ENCODE data around the gene SIPA1L3.

Gene SIPA1L3

DNA sequence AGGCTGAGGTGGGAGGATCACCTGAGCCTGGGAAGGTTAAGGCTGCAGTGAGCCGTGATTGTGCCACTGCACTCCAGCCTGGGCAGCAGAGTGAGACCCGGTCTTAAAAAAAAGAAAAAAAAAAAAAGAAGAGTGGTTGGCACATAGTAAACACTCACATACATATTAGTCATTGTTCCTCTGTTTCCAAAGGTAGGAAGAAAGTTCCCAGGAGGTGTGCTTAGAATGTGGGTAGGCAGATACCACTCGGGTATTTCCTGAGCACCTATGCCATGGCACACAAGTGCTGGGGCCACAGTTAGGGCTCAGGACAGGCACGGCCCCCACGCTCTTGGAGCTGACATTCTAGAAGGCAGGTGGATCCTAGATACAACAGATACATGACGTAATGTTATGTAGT, 41.4 kb downstream of the SIPA1L3 start:
- TF ChIP-seq, protein P1, sequence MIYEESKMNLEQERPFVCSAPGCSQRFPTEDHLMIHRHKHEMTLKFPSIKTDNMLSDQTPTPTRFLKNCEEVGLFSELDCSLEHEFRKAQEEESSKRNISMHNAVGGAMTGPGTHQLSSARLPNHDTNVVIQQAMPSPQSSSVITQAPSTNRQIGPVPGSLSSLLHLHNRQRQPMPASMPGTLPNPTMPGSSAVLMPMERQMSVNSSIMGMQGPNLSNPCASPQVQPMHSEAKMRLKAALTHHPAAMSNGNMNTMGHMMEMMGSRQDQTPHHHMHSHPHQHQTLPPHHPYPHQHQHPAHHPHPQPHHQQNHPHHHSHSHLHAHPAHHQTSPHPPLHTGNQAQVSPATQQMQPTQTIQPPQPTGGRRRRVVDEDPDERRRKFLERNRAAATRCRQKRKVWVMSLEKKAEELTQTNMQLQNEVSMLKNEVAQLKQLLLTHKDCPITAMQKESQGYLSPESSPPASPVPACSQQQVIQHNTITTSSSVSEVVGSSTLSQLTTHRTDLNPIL (CRISPR knock-in tag; IDR thresholded peaks at IDR 0.05; ENCODE audit: low read depth): no peak
- TF ChIP-seq ZNF70 (CRISPR knock-in tag; IDR thresholded peaks at IDR 0.05): no peak
- TF ChIP-seq TCF4 (CRISPR knock-in tag; IDR thresholded peaks at IDR 0.05; ENCODE audit: borderline replicate concordance): no peak
- TF ChIP-seq, protein P2, sequence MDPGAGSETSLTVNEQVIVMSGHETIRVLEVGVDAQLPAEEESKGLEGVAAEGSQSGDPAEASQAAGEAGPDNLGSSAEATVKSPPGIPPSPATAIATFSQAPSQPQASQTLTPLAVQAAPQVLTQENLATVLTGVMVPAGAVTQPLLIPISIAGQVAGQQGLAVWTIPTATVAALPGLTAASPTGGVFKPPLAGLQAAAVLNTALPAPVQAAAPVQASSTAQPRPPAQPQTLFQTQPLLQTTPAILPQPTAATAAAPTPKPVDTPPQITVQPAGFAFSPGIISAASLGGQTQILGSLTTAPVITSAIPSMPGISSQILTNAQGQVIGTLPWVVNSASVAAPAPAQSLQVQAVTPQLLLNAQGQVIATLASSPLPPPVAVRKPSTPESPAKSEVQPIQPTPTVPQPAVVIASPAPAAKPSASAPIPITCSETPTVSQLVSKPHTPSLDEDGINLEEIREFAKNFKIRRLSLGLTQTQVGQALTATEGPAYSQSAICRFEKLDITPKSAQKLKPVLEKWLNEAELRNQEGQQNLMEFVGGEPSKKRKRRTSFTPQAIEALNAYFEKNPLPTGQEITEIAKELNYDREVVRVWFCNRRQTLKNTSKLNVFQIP (CRISPR knock-in tag; IDR thresholded peaks at IDR 0.05; ENCODE audit: borderline replicate concordance, low read depth): no peak
- TF ChIP-seq PPARA (CRISPR knock-in tag; IDR thresholded peaks at IDR 0.05; ENCODE audit: borderline replicate concordance): no peak
- no peak for TF ChIP-seq ZFP30 (CRISPR knock-in tag; IDR thresholded peaks at IDR 0.05)
- no peak for TF ChIP-seq TOX (CRISPR knock-in tag; IDR thresholded peaks at IDR 0.05; ENCODE audit: borderline replicate concordance)
- no peak for TF ChIP-seq ISL1 (CRISPR knock-in tag; IDR thresholded peaks at IDR 0.05)
- TF ChIP-seq RARB (CRISPR knock-in tag; IDR thresholded peaks at IDR 0.05): no peak
- TF ChIP-seq CSDC2 (CRISPR knock-in tag; IDR thresholded peaks at IDR 0.05): no peak
- TF ChIP-seq, protein P3, sequence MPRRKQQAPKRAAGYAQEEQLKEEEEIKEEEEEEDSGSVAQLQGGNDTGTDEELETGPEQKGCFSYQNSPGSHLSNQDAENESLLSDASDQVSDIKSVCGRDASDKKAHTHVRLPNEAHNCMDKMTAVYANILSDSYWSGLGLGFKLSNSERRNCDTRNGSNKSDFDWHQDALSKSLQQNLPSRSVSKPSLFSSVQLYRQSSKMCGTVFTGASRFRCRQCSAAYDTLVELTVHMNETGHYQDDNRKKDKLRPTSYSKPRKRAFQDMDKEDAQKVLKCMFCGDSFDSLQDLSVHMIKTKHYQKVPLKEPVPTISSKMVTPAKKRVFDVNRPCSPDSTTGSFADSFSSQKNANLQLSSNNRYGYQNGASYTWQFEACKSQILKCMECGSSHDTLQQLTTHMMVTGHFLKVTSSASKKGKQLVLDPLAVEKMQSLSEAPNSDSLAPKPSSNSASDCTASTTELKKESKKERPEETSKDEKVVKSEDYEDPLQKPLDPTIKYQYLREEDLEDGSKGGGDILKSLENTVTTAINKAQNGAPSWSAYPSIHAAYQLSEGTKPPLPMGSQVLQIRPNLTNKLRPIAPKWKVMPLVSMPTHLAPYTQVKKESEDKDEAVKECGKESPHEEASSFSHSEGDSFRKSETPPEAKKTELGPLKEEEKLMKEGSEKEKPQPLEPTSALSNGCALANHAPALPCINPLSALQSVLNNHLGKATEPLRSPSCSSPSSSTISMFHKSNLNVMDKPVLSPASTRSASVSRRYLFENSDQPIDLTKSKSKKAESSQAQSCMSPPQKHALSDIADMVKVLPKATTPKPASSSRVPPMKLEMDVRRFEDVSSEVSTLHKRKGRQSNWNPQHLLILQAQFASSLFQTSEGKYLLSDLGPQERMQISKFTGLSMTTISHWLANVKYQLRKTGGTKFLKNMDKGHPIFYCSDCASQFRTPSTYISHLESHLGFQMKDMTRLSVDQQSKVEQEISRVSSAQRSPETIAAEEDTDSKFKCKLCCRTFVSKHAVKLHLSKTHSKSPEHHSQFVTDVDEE (CRISPR knock-in tag; IDR thresholded peaks at IDR 0.05): no peak
- no peak for TF ChIP-seq OSR1 (CRISPR knock-in tag; IDR thresholded peaks at IDR 0.05)
- TF ChIP-seq, protein P4, sequence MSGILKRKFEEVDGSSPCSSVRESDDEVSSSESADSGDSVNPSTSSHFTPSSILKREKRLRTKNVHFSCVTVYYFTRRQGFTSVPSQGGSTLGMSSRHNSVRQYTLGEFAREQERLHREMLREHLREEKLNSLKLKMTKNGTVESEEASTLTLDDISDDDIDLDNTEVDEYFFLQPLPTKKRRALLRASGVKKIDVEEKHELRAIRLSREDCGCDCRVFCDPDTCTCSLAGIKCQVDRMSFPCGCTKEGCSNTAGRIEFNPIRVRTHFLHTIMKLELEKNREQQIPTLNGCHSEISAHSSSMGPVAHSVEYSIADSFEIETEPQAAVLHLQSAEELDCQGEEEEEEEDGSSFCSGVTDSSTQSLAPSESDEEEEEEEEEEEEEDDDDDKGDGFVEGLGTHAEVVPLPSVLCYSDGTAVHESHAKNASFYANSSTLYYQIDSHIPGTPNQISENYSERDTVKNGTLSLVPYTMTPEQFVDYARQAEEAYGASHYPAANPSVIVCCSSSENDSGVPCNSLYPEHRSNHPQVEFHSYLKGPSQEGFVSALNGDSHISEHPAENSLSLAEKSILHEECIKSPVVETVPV (CRISPR knock-in tag; IDR thresholded peaks at IDR 0.05): no peak
- TF ChIP-seq, protein P5, sequence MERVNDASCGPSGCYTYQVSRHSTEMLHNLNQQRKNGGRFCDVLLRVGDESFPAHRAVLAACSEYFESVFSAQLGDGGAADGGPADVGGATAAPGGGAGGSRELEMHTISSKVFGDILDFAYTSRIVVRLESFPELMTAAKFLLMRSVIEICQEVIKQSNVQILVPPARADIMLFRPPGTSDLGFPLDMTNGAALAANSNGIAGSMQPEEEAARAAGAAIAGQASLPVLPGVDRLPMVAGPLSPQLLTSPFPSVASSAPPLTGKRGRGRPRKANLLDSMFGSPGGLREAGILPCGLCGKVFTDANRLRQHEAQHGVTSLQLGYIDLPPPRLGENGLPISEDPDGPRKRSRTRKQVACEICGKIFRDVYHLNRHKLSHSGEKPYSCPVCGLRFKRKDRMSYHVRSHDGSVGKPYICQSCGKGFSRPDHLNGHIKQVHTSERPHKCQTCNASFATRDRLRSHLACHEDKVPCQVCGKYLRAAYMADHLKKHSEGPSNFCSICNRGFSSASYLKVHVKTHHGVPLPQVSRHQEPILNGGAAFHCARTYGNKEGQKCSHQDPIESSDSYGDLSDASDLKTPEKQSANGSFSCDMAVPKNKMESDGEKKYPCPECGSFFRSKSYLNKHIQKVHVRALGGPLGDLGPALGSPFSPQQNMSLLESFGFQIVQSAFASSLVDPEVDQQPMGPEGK (CRISPR knock-in tag; IDR thresholded peaks at IDR 0.05; ENCODE audit: borderline replicate concordance): no peak
- no peak for TF ChIP-seq ZNF8 (CRISPR knock-in tag; IDR thresholded peaks at IDR 0.05)
- no peak for TF ChIP-seq ARNTL (CRISPR knock-in tag; IDR thresholded peaks at IDR 0.05; ENCODE audit: borderline replicate concordance, low read depth)
- no peak for TF ChIP-seq ZNF565 (CRISPR knock-in tag; conservative IDR thresholded peaks at IDR 0.05; ENCODE audit: low read depth)
- no peak for ATAC-seq

DNA sequence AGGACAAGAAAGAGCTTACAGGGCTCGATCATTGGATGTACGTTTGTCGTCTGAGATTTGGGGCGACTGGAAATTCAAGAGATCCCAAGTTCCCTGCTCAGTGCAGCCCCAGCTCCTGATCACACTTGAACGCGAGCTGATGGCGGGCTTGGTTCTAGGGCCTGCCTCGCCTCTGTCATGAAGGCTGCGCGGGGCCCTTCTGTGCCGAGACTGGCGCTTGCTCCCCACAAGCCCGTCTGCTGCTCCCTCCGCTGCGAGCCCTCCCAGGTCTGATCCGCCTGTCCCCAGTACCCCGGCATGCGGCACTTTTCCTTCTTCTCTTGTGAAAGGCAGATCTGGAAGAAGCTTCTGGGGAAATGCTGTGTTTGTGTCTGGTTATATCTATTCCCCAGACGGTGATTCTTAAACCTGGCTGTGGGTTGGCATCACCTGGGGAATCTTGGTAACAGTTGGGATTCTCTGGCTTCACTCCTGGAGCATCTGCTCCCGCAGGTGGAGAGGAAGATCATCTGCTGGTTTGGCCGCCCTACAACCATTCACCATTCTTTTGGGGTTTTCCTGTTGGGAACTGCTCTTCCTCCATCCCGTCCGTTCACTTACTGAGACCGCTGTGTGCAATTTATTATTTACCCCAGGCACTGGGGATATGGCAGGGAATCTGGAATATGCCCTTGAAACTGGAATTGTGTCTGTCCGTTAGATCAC, 43.6 kb downstream of the SIPA1L3 start:
- ATAC-seq: no peak
- TF ChIP-seq ISL1 (CRISPR knock-in tag; IDR thresholded peaks at IDR 0.05): no peak
- TF ChIP-seq ZC3H10 (CRISPR knock-in tag; IDR thresholded peaks at IDR 0.05): no peak
- TF ChIP-seq, protein P2 (CRISPR knock-in tag; IDR thresholded peaks at IDR 0.05; ENCODE audit: borderline replicate concordance, low read depth): no peak
- TF ChIP-seq BACH2 (CRISPR knock-in tag; IDR thresholded peaks at IDR 0.05; ENCODE audit: borderline replicate concordance): no peak
- TF ChIP-seq, protein P4 (CRISPR knock-in tag; IDR thresholded peaks at IDR 0.05): no peak
- no peak for TF ChIP-seq CSDC2 (CRISPR knock-in tag; IDR thresholded peaks at IDR 0.05)
- no peak for TF ChIP-seq TCF4 (CRISPR knock-in tag; IDR thresholded peaks at IDR 0.05; ENCODE audit: borderline replicate concordance)
- TF ChIP-seq RARB (CRISPR knock-in tag; IDR thresholded peaks at IDR 0.05): no peak
- no peak for TF ChIP-seq ARNTL (CRISPR knock-in tag; IDR thresholded peaks at IDR 0.05; ENCODE audit: borderline replicate concordance, low read depth)
- no peak for TF ChIP-seq TOX (CRISPR knock-in tag; IDR thresholded peaks at IDR 0.05; ENCODE audit: borderline replicate concordance)
- no peak for TF ChIP-seq PPARA (CRISPR knock-in tag; IDR thresholded peaks at IDR 0.05; ENCODE audit: borderline replicate concordance)
- no peak for TF ChIP-seq ESRRG (CRISPR knock-in tag; IDR thresholded peaks at IDR 0.05)
- TF ChIP-seq, protein P5 (CRISPR knock-in tag; IDR thresholded peaks at IDR 0.05; ENCODE audit: borderline replicate concordance): no peak
